GM12873 (cell line): ENCODE measurements around the gene NKAIN1.

Experiments used
- CTCF ChIP-seq: IDR thresholded peaks from 2 replicates; pipeline ENCODE4 v1.5.1; 2012; ENCODE audit warnings: low read depth, mild to moderate bottlenecking, moderate library complexity, low read length, control low read depth; ENCODE audit not compliant: insufficient read depth; ENCODE audit errors: missing control alignments

Gene NKAIN1

GRCh38 chr1:31181515-31182343 is 58.0 kb downstream of the NKAIN1 start:
- peak; percentile 83 for TF ChIP-seq CTCF

- no peak for TF ChIP-seq CTCF
These were observed 59.3 kb downstream of the NKAIN1 start for GRCh38 chr1:31180338-31180737.

GRCh38 chr1:31170486-31170735 is 69.3 kb downstream of the NKAIN1 start:
- no peak for TF ChIP-seq CTCF

- no peak for TF ChIP-seq CTCF
These were observed 73.2 kb downstream of the NKAIN1 start for GRCh38 chr1:31166462-31166861.

GRCh38 chr1:31164291-31164690 is 75.4 kb downstream of the NKAIN1 start:
- no peak for TF ChIP-seq CTCF

- TF ChIP-seq CTCF = no peak
These were observed 75.8 kb downstream of the NKAIN1 start for GRCh38 chr1:31163866-31164265.

- TF ChIP-seq CTCF = no peak
These were observed 78.1 kb downstream of the NKAIN1 start for GRCh38 chr1:31161571-31161970.
